Measurements from ENCODE around the gene FGF12.

DNA sequence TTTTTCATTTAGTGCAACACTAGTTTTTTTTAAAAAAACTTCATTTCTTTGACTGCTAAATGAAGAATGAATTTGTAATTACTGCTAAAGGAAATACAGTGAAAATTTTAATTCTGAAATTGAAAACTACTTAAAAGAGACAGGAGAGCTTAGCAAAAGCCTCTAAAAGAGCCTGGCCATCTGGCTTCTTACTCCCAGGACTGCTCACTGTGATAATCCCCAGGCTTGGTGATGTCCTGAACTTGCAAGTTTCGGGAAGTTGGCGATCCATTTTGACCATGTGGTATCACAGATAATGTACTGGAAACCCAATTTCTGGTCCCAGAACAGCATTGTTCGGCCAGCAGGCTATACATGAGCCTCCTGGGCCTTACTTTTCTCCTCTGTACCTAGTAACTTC, 292.1 kb downstream of the FGF12 start:
- TF ChIP-seq, protein P1, sequence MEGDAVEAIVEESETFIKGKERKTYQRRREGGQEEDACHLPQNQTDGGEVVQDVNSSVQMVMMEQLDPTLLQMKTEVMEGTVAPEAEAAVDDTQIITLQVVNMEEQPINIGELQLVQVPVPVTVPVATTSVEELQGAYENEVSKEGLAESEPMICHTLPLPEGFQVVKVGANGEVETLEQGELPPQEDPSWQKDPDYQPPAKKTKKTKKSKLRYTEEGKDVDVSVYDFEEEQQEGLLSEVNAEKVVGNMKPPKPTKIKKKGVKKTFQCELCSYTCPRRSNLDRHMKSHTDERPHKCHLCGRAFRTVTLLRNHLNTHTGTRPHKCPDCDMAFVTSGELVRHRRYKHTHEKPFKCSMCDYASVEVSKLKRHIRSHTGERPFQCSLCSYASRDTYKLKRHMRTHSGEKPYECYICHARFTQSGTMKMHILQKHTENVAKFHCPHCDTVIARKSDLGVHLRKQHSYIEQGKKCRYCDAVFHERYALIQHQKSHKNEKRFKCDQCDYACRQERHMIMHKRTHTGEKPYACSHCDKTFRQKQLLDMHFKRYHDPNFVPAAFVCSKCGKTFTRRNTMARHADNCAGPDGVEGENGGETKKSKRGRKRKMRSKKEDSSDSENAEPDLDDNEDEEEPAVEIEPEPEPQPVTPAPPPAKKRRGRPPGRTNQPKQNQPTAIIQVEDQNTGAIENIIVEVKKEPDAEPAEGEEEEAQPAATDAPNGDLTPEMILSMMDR (conservative IDR thresholded peaks at IDR 0.05; ENCODE audit: low read depth in 2 of 2): no peak
- TF ChIP-seq EZH2 (IDR thresholded peaks at IDR 0.05; ENCODE audit: low read depth, unreplicated experiment) (no peak), EZH2phosphoT487 (IDR thresholded peaks at IDR 0.05; ENCODE audit: unreplicated experiment) (no peak), POLR2AphosphoS5 (IDR thresholded peaks at IDR 0.05; ENCODE audit: low read depth) (no peak), CREB1 (CRISPR knock-in tag; IDR thresholded peaks at IDR 0.05; ENCODE audit: low read depth) (no peak), NANOG (IDR thresholded peaks at IDR 0.05; ENCODE audit: borderline replicate concordance) (no peak), JUNB (IDR thresholded peaks at IDR 0.05; ENCODE audit: unreplicated experiment) (no peak), ZNF114 (CRISPR knock-in tag; IDR thresholded peaks at IDR 0.05) (no peak)
- TF ChIP-seq, protein P2, sequence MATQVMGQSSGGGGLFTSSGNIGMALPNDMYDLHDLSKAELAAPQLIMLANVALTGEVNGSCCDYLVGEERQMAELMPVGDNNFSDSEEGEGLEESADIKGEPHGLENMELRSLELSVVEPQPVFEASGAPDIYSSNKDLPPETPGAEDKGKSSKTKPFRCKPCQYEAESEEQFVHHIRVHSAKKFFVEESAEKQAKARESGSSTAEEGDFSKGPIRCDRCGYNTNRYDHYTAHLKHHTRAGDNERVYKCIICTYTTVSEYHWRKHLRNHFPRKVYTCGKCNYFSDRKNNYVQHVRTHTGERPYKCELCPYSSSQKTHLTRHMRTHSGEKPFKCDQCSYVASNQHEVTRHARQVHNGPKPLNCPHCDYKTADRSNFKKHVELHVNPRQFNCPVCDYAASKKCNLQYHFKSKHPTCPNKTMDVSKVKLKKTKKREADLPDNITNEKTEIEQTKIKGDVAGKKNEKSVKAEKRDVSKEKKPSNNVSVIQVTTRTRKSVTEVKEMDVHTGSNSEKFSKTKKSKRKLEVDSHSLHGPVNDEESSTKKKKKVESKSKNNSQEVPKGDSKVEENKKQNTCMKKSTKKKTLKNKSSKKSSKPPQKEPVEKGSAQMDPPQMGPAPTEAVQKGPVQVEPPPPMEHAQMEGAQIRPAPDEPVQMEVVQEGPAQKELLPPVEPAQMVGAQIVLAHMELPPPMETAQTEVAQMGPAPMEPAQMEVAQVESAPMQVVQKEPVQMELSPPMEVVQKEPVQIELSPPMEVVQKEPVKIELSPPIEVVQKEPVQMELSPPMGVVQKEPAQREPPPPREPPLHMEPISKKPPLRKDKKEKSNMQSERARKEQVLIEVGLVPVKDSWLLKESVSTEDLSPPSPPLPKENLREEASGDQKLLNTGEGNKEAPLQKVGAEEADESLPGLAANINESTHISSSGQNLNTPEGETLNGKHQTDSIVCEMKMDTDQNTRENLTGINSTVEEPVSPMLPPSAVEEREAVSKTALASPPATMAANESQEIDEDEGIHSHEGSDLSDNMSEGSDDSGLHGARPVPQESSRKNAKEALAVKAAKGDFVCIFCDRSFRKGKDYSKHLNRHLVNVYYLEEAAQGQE (IDR thresholded peaks at IDR 0.05; ENCODE audit: unreplicated experiment): no peak
- TF ChIP-seq, protein P3, sequence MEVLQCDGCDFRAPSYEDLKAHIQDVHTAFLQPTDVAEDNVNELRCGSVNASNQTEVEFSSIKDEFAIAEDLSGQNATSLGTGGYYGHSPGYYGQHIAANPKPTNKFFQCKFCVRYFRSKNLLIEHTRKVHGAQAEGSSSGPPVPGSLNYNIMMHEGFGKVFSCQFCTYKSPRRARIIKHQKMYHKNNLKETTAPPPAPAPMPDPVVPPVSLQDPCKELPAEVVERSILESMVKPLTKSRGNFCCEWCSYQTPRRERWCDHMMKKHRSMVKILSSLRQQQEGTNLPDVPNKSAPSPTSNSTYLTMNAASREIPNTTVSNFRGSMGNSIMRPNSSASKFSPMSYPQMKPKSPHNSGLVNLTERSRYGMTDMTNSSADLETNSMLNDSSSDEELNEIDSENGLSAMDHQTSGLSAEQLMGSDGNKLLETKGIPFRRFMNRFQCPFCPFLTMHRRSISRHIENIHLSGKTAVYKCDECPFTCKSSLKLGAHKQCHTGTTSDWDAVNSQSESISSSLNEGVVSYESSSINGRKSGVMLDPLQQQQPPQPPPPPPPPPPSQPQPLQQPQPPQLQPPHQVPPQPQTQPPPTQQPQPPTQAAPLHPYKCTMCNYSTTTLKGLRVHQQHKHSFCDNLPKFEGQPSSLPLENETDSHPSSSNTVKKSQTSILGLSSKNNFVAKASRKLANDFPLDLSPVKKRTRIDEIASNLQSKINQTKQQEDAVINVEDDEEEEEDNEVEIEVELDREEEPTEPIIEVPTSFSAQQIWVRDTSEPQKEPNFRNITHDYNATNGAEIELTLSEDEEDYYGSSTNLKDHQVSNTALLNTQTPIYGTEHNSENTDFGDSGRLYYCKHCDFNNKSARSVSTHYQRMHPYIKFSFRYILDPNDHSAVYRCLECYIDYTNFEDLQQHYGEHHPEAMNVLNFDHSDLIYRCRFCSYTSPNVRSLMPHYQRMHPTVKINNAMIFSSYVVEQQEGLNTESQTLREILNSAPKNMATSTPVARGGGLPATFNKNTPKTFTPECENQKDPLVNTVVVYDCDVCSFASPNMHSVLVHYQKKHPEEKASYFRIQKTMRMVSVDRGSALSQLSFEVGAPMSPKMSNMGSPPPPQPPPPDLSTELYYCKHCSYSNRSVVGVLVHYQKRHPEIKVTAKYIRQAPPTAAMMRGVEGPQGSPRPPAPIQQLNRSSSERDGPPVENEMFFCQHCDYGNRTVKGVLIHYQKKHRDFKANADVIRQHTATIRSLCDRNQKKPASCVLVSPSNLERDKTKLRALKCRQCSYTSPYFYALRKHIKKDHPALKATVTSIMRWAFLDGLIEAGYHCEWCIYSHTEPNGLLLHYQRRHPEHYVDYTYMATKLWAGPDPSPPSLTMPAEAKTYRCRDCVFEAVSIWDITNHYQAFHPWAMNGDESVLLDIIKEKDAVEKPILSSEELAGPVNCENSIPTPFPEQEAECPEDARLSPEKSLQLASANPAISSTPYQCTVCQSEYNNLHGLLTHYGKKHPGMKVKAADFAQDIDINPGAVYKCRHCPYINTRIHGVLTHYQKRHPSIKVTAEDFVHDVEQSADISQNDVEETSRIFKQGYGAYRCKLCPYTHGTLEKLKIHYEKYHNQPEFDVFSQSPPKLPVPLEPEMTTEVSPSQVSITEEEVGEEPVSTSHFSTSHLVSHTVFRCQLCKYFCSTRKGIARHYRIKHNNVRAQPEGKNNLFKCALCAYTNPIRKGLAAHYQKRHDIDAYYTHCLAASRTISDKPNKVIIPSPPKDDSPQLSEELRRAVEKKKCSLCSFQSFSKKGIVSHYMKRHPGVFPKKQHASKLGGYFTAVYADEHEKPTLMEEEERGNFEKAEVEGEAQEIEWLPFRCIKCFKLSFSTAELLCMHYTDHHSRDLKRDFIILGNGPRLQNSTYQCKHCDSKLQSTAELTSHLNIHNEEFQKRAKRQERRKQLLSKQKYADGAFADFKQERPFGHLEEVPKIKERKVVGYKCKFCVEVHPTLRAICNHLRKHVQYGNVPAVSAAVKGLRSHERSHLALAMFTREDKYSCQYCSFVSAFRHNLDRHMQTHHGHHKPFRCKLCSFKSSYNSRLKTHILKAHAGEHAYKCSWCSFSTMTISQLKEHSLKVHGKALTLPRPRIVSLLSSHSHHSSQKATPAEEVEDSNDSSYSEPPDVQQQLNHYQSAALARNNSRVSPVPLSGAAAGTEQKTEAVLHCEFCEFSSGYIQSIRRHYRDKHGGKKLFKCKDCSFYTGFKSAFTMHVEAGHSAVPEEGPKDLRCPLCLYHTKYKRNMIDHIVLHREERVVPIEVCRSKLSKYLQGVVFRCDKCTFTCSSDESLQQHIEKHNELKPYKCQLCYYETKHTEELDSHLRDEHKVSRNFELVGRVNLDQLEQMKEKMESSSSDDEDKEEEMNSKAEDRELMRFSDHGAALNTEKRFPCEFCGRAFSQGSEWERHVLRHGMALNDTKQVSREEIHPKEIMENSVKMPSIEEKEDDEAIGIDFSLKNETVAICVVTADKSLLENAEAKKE (CRISPR knock-in tag; IDR thresholded peaks at IDR 0.05): no peak
- TF ChIP-seq, protein P4, sequence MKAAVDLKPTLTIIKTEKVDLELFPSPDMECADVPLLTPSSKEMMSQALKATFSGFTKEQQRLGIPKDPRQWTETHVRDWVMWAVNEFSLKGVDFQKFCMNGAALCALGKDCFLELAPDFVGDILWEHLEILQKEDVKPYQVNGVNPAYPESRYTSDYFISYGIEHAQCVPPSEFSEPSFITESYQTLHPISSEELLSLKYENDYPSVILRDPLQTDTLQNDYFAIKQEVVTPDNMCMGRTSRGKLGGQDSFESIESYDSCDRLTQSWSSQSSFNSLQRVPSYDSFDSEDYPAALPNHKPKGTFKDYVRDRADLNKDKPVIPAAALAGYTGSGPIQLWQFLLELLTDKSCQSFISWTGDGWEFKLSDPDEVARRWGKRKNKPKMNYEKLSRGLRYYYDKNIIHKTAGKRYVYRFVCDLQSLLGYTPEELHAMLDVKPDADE (IDR thresholded peaks at IDR 0.05): no peak
